ENCODE data around the gene PDGFRB. TPM values are rescaled to one million over a fixed set of nuclear protein-coding genes. Genes with fewer than 3 reads are reported as not detected.

PDGFRB gene
- total RNA-seq, 3 donors from 2014 or later, result 53.7 to 243 (median 146) TPM

DNA sequence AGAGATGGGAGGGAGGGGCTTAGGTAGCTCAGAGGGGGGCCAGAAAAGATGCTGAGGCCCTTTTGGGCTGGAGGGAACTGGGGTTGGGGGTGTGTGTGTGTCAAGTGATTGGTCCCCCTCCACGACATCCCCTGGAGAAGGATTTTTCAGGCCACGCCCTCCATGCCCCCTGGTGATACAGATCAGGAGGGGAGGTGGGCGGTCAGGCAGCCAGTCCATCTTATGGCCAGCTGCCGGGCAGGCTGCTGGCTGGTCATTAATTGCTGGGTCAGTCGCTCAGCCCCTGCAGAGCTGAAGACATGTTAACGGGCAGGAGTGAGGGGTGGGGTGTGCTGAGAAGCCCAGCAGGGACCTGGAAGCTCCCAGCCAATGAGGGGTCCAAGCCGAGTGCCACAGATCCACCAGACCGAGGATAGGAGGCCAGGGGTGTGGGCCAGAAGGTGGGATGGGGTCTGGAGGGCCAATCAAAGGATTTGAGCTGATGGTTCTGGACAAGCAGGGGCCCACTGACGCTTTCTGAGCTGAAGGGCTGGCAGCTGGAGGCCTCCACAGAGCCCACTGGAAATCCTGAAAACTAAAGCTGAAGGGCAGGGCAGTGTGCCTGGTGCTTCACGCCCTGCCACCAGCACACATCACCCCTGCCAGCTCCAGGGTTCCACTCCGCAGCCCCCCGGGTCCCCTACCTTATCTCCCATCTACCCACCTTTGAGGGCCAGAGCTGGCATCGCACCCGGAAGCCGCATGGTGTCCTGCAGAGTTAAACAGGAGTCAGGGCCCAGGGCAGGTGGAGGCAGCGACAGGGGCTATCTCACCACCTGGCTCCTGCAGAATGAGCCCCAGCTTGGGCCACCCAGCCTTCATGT lies 19.1 kb downstream of the PDGFRB start:
- H3K27me3 ChIP-seq, result no peaks in the 10 kb centered on the region
- H3K4me1 ChIP-seq, result peaks cover 11 to 15% of the 10 kb centered on the region in 2 donors
- H3K9me3 ChIP-seq, result no peaks in the 10 kb centered on the region
- no peaks in the 10 kb centered on the region for H3K36me3 ChIP-seq
- TF ChIP-seq POLR2A (IDR thresholded peaks at IDR 0.05) (no peak), POLR2AphosphoS5 (IDR thresholded peaks at IDR 0.05) (no peak)
- TF ChIP-seq, protein P1, sequence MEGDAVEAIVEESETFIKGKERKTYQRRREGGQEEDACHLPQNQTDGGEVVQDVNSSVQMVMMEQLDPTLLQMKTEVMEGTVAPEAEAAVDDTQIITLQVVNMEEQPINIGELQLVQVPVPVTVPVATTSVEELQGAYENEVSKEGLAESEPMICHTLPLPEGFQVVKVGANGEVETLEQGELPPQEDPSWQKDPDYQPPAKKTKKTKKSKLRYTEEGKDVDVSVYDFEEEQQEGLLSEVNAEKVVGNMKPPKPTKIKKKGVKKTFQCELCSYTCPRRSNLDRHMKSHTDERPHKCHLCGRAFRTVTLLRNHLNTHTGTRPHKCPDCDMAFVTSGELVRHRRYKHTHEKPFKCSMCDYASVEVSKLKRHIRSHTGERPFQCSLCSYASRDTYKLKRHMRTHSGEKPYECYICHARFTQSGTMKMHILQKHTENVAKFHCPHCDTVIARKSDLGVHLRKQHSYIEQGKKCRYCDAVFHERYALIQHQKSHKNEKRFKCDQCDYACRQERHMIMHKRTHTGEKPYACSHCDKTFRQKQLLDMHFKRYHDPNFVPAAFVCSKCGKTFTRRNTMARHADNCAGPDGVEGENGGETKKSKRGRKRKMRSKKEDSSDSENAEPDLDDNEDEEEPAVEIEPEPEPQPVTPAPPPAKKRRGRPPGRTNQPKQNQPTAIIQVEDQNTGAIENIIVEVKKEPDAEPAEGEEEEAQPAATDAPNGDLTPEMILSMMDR (IDR thresholded peaks at IDR 0.05), result no peak
- peak overlapping the region; percentile 73 to 86 for H3K27ac ChIP-seq
- peak overlapping the region in 1 of 3 donors; percentile 43 for H3K4me3 ChIP-seq
- intact Hi-C loops (cut with DNase I; ENCODE audit: low total_unique reads), result no loop called here
- no peak for DNase-seq (ENCODE audit: low spot score in 2 of 2)

DNA sequence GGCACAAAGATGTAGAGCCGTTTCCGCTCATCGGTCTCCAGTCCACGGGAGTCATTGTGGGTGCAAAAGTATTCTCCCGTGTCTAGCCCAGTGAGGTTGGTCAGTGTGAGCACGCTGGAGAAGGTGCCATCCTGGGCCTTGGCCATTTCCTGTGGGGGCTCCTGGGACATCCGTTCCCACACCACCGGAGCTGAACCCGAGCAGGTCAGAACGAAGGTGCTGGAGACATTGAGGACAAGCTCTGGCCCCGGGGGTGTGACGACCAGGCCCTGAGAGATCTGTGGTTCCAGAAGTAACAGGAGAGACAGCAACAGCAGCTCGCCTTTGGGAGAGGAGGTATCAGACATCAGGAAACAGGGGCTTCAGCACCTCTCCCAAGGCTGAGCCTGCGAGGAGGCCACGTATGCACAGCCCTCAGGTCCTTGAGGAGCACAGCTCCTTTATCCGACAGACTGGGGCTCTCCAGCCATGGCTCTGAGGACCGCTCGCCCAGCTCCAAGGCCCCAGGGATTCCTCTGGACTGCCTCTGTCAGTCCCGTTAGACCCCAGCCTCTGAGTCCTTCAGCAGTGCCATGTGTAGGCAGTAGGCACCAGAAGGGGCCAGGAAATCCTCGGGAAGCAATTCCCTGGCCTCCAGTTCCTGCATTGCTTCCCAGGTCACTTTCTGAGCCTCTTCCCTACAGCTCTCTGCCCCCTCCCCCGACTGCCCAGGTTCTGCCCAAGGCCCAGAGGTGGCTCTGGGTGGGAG lies 19.9 kb downstream of the PDGFRB start:
- intact Hi-C loops (cut with DNase I; ENCODE audit: low total_unique reads), result no loop called here

GRCh38 chr5:150134198-150134588 lies 21.5 kb downstream of the PDGFRB start:
- H3K27ac ChIP-seq, result peak overlapping the region in 1 of 2 donors; percentile 86
- DNase-seq (ENCODE audit: low spot score in 2 of 2), result no peak
- no peaks in the 10 kb centered on the region for H3K9me3 ChIP-seq
- H3K36me3 ChIP-seq, result no peaks in the 10 kb centered on the region
- peaks cover 11 to 15% of the 10 kb centered on the region in 2 donors for H3K4me1 ChIP-seq
- TF ChIP-seq POLR2AphosphoS5 (IDR thresholded peaks at IDR 0.05), result no peak
- no peak for TF ChIP-seq POLR2A (IDR thresholded peaks at IDR 0.05)
- TF ChIP-seq, protein P1 (IDR thresholded peaks at IDR 0.05), result no peak
- no peak overlapping the region for H3K4me3 ChIP-seq
- no peaks in the 10 kb centered on the region for H3K27me3 ChIP-seq
- intact Hi-C loops (cut with DNase I; ENCODE audit: low total_unique reads), result no loop called here

More for the DNA sequence above, 19.9 kb downstream of the PDGFRB start:
- Histone ChIP-seq H3K4me1 (peaks cover 11 to 15% of the 10 kb centered on the region in 2 donors), H3K36me3 (no peaks in the 10 kb centered on the region), H3K27ac (peak overlapping the region; percentile 48 to 86), H3K27me3 (no peaks in the 10 kb centered on the region), H3K9me3 (no peaks in the 10 kb centered on the region), H3K4me3 (no peak overlapping the region)
- no peak for TF ChIP-seq POLR2A (IDR thresholded peaks at IDR 0.05)
- no peak for TF ChIP-seq POLR2AphosphoS5 (IDR thresholded peaks at IDR 0.05)
- TF ChIP-seq, protein P1 (IDR thresholded peaks at IDR 0.05), result no peak
- DNase-seq (ENCODE audit: low spot score in 2 of 2), result no peak

DNA sequence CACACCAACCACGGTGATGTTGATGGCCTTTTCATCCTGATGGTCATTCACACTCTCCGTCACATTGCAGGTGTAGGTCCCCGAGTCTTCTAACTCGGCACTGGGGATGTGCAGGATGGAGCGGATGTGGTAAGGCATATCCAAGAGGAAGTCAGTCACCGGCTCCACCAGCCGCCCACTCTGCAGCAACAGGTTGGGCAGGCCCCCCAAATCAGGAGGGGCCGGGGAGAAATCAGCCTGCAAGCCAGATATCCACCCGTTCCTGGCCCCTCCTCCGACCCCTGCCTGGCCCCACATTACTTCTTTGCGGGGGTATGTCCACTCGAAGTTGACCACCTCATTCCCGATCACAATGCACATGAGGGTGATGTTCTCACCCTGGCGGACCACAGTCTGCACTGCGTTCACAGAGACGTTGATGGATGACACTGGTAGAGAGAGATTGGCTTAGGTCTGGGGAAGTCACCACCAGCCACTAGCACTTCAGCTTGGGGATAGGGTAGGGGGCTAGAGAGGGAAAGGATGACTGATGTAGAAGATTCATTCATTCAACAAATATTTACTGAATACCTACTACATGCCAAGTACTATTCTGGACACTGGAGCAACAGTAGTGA lies 22.0 kb downstream of the PDGFRB start:
- TF ChIP-seq POLR2A (IDR thresholded peaks at IDR 0.05) (no peak), POLR2AphosphoS5 (IDR thresholded peaks at IDR 0.05) (no peak)
- TF ChIP-seq, protein P1 (IDR thresholded peaks at IDR 0.05), result no peak
- Histone ChIP-seq H3K36me3 (no peaks in the 10 kb centered on the region), H3K4me3 (no peak overlapping the region), H3K27me3 (no peaks in the 10 kb centered on the region), H3K9me3 (no peaks in the 10 kb centered on the region), H3K27ac (peak overlapping the region in 1 of 2 donors; percentile 86), H3K4me1 (peaks cover 7 to 15% of the 10 kb centered on the region in 2 donors)
- intact Hi-C loops (cut with DNase I; ENCODE audit: low total_unique reads), result no loop called here
- no peak for DNase-seq (ENCODE audit: low spot score in 2 of 2)

Measured in breast epithelium (tissue), 4 donors.